B cell (primary cell): ENCODE results near the gene EXOC6. TPM values are rescaled to one million over a fixed set of nuclear protein-coding genes. Genes with fewer than 3 reads are reported as not detected.

Source experiments
- ATAC-seq: fragments of 200-7000 bp; cut with Tn5 transposase; one replicate; pipeline ENCODE4 v1.10.0; 2021; ENCODE audit warnings: low read depth, mild to moderate bottlenecking, moderate number of reproducible peaks, moderate library complexity
- CTCF ChIA-PET: fragments of 350-600 bp; sonication (Branson Sonifier 250); formaldehyde crosslinking; loops from one replicate; lab custom pipeline; 2021; ENCODE audit warnings: antibody characterized with exemption, inconsistent platforms; lab: Charles Lee
- POLR2A ChIA-PET: fragments of 350-600 bp; sonication (Branson Sonifier 250); formaldehyde crosslinking; loops from one replicate; lab custom pipeline; 2021; ENCODE audit warnings: antibody characterized with exemption; lab: Charles Lee
- DNase-seq: peaks from one replicate; pipeline ENCODE4 v3.0.0; 2013
- H2AFZ ChIP-seq: 2 replicates; pipeline ENCODE4 v1.6.1; 2012; ENCODE audit warnings: mild to moderate bottlenecking, low read depth, low read length; ENCODE audit not compliant: insufficient read depth, poor library complexity, severe bottlenecking
- H3K27ac ChIP-seq, 2 donors: 1 replicate in 1 of 2; 2 replicates in 1 of 2; pipeline ENCODE4 v1.5.1; 2012 to 2013; ENCODE audit warnings: low read length in 2 of 2, mild to moderate bottlenecking in 2 of 2, moderate library complexity in 1 of 2
- H3K27me3 ChIP-seq, 4 experiments: fragments of 200-600 bp in 1 of 4; sonication (generic) in 1 of 4; replicated peaks in 1 of 4; 1 replicate in 2 of 4; 2 replicates in 2 of 4; pipeline versions ENCODE4 v1.6.1 to v1.7.0; 2013 to 2016; ENCODE audit warnings: low read length in 3 of 4, mild to moderate bottlenecking in 2 of 4, mixed read lengths in 1 of 4, moderate library complexity in 1 of 4; ENCODE audit not compliant: insufficient read depth in 4 of 4, control insufficient read depth in 3 of 4; ENCODE audit errors: control extremely low read depth in 1 of 4
- H3K36me3 ChIP-seq, 2 experiments: replicated peaks in 1 of 2; 1 replicate in 1 of 2; 2 replicates in 1 of 2; pipeline versions ENCODE4 v1.6.1 to v1.7.1; 2013; ENCODE audit warnings: low read length in 1 of 2; ENCODE audit not compliant: insufficient read depth in 2 of 2, control insufficient read depth in 1 of 2; ENCODE audit errors: control extremely low read depth in 1 of 2, extremely low read depth in 1 of 2
- H3K4me1 ChIP-seq, 2 donors: fragments of 200-600 bp in 1 of 2; sonication (generic) in 1 of 2; 1 replicate in 1 of 2; 2 replicates in 1 of 2; pipeline versions ENCODE4 v1.5.1 to v1.6.1; 2013 to 2017; ENCODE audit warnings: low read length in 2 of 2; ENCODE audit not compliant: control insufficient read depth in 2 of 2, insufficient read depth in 2 of 2
- H3K4me2 ChIP-seq: replicated peaks from 2 replicates; pipeline ENCODE3; 2012; ENCODE audit warnings: mild to moderate bottlenecking, low read depth, low read length; ENCODE audit not compliant: poor library complexity, severe bottlenecking
- H3K4me3 ChIP-seq, 5 experiments: fragments of 200-600 bp in 1 of 5; sonication (generic) in 1 of 5; 1 replicate in 3 of 5; 2 replicates in 2 of 5; pipeline versions ENCODE4 v1.5.1 to v1.7.0; 2011 to 2016; ENCODE audit warnings: low read length in 4 of 5, mild to moderate bottlenecking in 4 of 5, low read depth in 2 of 5, control low read depth in 1 of 5, moderate library complexity in 1 of 5; ENCODE audit not compliant: insufficient read depth in 1 of 5; ENCODE audit errors: control extremely low read depth in 1 of 5, extremely low read depth in 1 of 5
- H3K79me2 ChIP-seq: fragments of 200-600 bp; sonication (generic); one replicate; pipeline ENCODE4 v1.6.0; 2016; ENCODE audit warnings: low read length; ENCODE audit not compliant: control insufficient read depth, insufficient read depth
- H3K9ac ChIP-seq: fragments of 200-600 bp; sonication (generic); 2 replicates; pipeline ENCODE4 v1.6.1; 2017; ENCODE audit warnings: mild to moderate bottlenecking, low read length, moderate library complexity
- H3K9me3 ChIP-seq, 3 donors: one replicate each; pipeline versions ENCODE4 v1.6.1 to v1.7.1; 2013; ENCODE audit warnings: low read length in 2 of 3; ENCODE audit not compliant: control insufficient read depth in 2 of 3, insufficient read depth in 1 of 3; ENCODE audit errors: control extremely low read depth in 1 of 3
- H4K20me1 ChIP-seq: 2 replicates; pipeline ENCODE4 v1.6.0; 2012; ENCODE audit warnings: mild to moderate bottlenecking, low read length; ENCODE audit not compliant: insufficient read depth, control insufficient read depth, poor library complexity, severe bottlenecking
- H3K27ac Mint-ChIP-seq: one replicate; pipeline ENCODE4 v1.8.0; 2021; ENCODE audit warnings: mixed read lengths
- H3K27me3 Mint-ChIP-seq: one replicate; pipeline ENCODE4 v1.8.0; 2021; ENCODE audit warnings: mixed read lengths
- H3K4me1 Mint-ChIP-seq: one replicate; pipeline ENCODE4 v1.8.0; 2021; ENCODE audit warnings: mixed read lengths
- H3K4me3 Mint-ChIP-seq: one replicate; pipeline ENCODE4 v1.8.0; 2021; ENCODE audit warnings: mixed read lengths
- H3K9me3 Mint-ChIP-seq: one replicate; pipeline ENCODE4 v1.8.0; 2022; ENCODE audit warnings: mixed read lengths; ENCODE audit not compliant: insufficient read depth
- CTCF ChIP-seq: fragments of 200-600 bp; IDR thresholded peaks from one replicate; pipeline ENCODE4 v1.8.0; 2022; ENCODE audit warnings: antibody characterized with exemption, mild to moderate bottlenecking
- EZH2 ChIP-seq: IDR thresholded peaks from 2 replicates; pipeline ENCODE4 v1.6.1; 2012; ENCODE audit warnings: borderline replicate concordance, low read depth, mild to moderate bottlenecking, moderate library complexity, low read length; ENCODE audit not compliant: insufficient read depth, poor library complexity, severe bottlenecking
- WGBS: methylation state at CpG from one replicate; pipeline ENCODE4 v1.1.5; 2013; ENCODE audit warnings: missing lambda C conversion rate; ENCODE audit not compliant: insufficient coverage; 5-methylcytosine and 5-hydroxymethylcytosine counted together
- intact Hi-C: fragments of 100-400 bp; cut with micrococcal nuclease; formaldehyde crosslinking; loops from one replicate; pipeline ENCODE4 v1.10.0; 2022
- polyA plus RNA-seq: library from polyadenylated mRNA; depleted of rRNA; stranded (reverse); fragments of >200 nt; gene quantifications from 2 replicates; pipeline ENCODE4 v1.2.3, GENCODE V29; 2012
- total RNA-seq, 2 donors: library from RNA; stranded (reverse); fragments of 120-200 nt in 1 of 2; gene quantifications; 1 replicate in 1 of 2; 2 replicates in 1 of 2; pipeline versions ENCODE4 v1.2.3 to v1.2.4, GENCODE V29; 2013 to 2022

Gene EXOC6
- total and polyA plus RNA-seq, 2 donors (not counting 1 experiment from before 2014, with no cell fraction given) = 7.9 to 22.6 TPM

- H3K36me3 ChIP-seq = no peaks in the 10 kb centered on the region
- no peaks in the 10 kb centered on the region for H3K9me3 ChIP-seq
- TF ChIP-seq EZH2 (no peak), CTCF (no peak)
- no peak overlapping the region for H3K4me2 ChIP-seq
- ChIA-PET POLR2A (no interaction called here), CTCF (no interaction called here)
- no peak overlapping the region for H3K9ac ChIP-seq
- H3K79me2 ChIP-seq = no peaks in the 10 kb centered on the region
- no peak overlapping the region for H3K27ac ChIP-seq
- DNase-seq (no peak), ATAC-seq (no peak)
- H3K27me3 ChIP-seq = no peaks in the 10 kb centered on the region
- no peak overlapping the region for H2AFZ ChIP-seq
- H3K27me3 Mint-ChIP-seq = peaks cover 23% of the 10 kb centered on the region
- WGBS = 80% methylated on average over 1 of the region's 1 CpG
- H3K9me3 Mint-ChIP-seq = no peaks in the 10 kb centered on the region
- H3K27ac Mint-ChIP-seq = no peak overlapping the region
- intact Hi-C loops = no loop called here
- no peaks in the 10 kb centered on the region for H4K20me1 ChIP-seq
- no peak overlapping the region for H3K4me3 ChIP-seq
- H3K4me1 ChIP-seq = no peaks in the 10 kb centered on the region
- no peak overlapping the region for H3K4me3 Mint-ChIP-seq
- H3K4me1 Mint-ChIP-seq = no peaks in the 10 kb centered on the region
Measured at GRCh38 chr10:93095225-93095624, 246.9 kb downstream of the EXOC6 start.

DNA sequence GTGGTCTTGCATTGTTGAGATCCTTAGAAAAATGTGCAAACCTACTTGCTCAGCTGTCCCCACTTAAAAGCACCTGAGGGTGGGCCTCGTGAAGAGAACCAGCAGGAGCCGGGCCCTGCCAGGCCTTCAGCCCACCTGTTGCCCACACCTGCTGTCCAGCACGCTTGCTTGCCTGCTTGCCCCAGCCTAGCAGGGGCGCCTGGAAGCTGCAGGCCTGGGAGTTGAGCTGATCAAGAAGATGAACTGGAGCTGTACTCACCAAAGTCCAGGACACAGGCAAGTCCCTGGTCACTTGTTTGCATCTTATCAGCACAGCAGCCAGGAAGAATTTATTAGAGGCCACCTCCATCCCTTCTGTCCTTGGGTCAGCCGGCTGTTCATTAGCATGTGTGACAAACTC is 248.6 kb downstream of the EXOC6 start:
- Histone ChIP-seq H2AFZ (no peak overlapping the region), H3K79me2 (no peaks in the 10 kb centered on the region), H3K4me1 (no peaks in the 10 kb centered on the region), H3K27me3 (no peaks in the 10 kb centered on the region), H3K4me3 (no peak overlapping the region), H3K36me3 (no peaks in the 10 kb centered on the region), H3K4me2 (no peak overlapping the region), H3K9ac (no peak overlapping the region), H3K9me3 (no peaks in the 10 kb centered on the region), H3K27ac (no peak overlapping the region), H4K20me1 (no peaks in the 10 kb centered on the region)
- Mint-ChIP-seq H3K4me1 (no peaks in the 10 kb centered on the region), H3K9me3 (no peaks in the 10 kb centered on the region), H3K27me3 (peaks cover 19% of the 10 kb centered on the region), H3K27ac (no peak overlapping the region), H3K4me3 (no peak overlapping the region)
- WGBS = 88% methylated on average over 4 of the region's 5 CpGs
- ChIA-PET POLR2A (no interaction called here), CTCF (no interaction called here)
- TF ChIP-seq EZH2 (no peak), CTCF (no peak)
- ATAC-seq (no peak), DNase-seq (no peak)
- intact Hi-C loops = no loop called here
